ENCODE results near the gene MRPL27. TPM values are rescaled to one million over a fixed set of nuclear protein-coding genes. Genes with fewer than 3 reads are reported as not detected.
"Not testable (repeated sequence)": the region's sequence is repeated elsewhere in the genome, so short reads cannot be mapped to it uniquely, and the experiment has no call there.

Gene MRPL27
- total RNA-seq, 2 experiments from 2014 or later: 55.1 to 58.2 TPM

DNA sequence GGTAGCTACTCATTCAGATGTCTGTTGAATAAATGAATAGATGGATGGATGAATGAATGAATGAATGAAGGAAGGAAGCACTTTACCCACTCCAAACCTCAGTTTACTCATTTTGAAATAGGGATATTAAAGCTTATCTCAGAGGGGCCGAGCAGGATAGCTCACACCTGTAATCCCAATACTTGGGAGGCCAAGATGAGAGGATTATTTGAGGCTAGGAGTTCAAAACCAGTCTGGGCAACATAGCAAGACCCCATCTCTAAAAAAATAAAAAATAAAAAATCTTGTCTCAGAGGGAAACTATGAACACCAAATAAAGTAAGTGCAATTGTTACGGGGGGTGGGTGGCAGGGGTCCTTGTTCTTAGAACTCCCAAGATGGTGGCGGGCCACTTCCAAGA, 25.7 kb upstream of the MRPL27 start:
- not testable (repeated sequence) for H3K27ac Mint-ChIP-seq
- H3K36me3 Mint-ChIP-seq (ENCODE audit: low read depth): peaks cover 14% of the 10 kb centered on the region
- intact Hi-C loops (cut with micrococcal nuclease): loop anchor here (5.0 kb wide), 1 partner anchor 36 kb away; no protein-coding TSS in a partner anchor

DNA sequence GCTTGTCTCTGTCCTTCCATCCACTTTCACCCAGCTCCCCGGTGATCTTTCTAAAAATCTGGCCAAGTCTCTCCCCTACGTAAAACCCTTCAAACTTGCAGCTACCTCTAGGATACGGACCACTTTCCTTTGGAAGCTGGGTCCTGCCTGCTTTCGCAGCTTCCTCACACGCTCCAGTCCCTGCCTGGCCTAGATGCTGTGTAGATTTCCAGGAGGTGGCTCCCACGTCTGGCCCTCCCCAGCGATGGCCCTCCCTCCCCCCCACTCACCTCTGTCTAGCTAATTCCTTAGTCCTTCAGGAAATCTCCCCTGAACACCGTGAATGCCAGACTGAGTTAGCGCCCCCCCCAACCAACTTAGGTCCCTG, 24.9 kb upstream of the MRPL27 start:
- Mint-ChIP-seq H3K27me3 (ENCODE audit: low read depth) (no peaks in the 10 kb centered on the region), H3K4me3 (peak overlapping the region; percentile 92), H3K36me3 (ENCODE audit: low read depth) (peaks cover 21% of the 10 kb centered on the region), H3K27ac (peak overlapping the region; percentile 28), H3K9me3 (peaks cover 3% of the 10 kb centered on the region), H3K4me1 (ENCODE audit: low read depth) (peaks cover 32% of the 10 kb centered on the region)
- intact Hi-C loops (cut with micrococcal nuclease): loop anchor here (1.0 to 5.0 kb wide), 4 partner anchors 25 to 81 kb away; partner anchors contain the start of genes ACSF2, EME1 and MRPL27
- no peak for DNase-seq
- CTCF ChIA-PET: interaction anchor here (0.7 to 4.5 kb wide), 29 partner anchors 9 to 388 kb away, joined by 3 to 56 read pairs (median 5); partner anchors contain the start of genes ACSF2, CACNA1G, EME1 and MRPL27

More for the DNA sequence above, 25.7 kb upstream of the MRPL27 start:
- peaks cover 30% of the 10 kb centered on the region for H3K4me1 Mint-ChIP-seq (ENCODE audit: low read depth)
- H3K9me3 Mint-ChIP-seq; H3K27me3 Mint-ChIP-seq (ENCODE audit: low read depth); H3K4me3 Mint-ChIP-seq; DNase-seq: not testable (repeated sequence)
- CTCF ChIA-PET: interaction anchor here (1.0 to 4.5 kb wide), 10 partner anchors 9 to 92 kb away, joined by 3 to 56 read pairs (median 9); partner anchors contain the start of gene RSAD1

DNA sequence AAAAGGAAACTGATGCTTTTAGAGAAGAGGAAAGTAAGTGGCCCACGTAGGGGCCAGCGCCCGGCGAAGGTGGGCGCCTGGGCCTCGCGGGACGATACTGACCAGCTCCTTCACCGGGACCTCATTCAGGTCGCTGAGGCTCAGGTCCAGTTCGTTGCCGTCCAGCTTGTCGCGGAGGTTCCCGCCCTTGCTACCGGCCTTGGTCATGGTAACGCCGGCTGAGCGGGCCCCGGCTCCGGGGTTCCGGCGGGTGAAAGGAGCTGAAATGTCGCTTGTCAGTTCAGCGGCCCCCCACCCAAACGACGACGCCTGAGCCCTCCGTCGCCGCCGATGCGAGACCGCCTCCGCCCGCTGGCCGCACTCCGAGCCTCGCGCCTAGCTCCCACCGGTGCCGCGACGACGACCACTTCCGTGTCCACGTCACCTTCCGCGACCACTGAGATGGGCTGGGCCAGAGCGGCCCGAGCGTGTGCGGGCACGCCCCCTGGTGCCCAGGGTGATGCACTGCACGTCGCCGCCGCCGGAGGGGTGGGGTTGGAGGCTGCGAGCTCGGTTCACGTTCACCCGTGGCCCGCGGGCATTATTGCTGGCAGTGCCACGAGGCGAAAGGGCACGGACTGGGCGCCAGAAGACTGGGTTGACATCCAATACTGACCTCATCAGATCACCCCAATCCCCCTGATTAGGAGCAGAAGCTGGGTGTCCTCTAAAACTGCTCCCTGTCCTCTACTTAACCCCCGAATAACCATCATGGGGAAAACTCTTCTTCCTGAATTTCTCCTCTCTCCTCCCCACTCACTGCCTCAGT, 24.3 kb upstream of the MRPL27 start, which contains the start of gene LRRC59:
LRRC59 (minus strand) TSS at position 413 of the 808 bp plus-strand sequence; CDS start at position 207, 206 bp downstream.
- H3K4me1 Mint-ChIP-seq (ENCODE audit: low read depth): peaks cover 32% of the 10 kb centered on the region
- H3K36me3 Mint-ChIP-seq (ENCODE audit: low read depth): peaks cover 21% of the 10 kb centered on the region
- intact Hi-C loops (cut with micrococcal nuclease): loop anchor here (1.0 to 5.0 kb wide), 4 partner anchors 24 to 82 kb away; partner anchors contain the start of genes ACSF2, EME1 and MRPL27
- H3K4me3 Mint-ChIP-seq: peak within 1 kb of the TSS; percentile 92
- peak within 1 kb of the TSS; percentile 79 for H3K27ac Mint-ChIP-seq
- H3K27me3 Mint-ChIP-seq (ENCODE audit: low read depth): no peaks in the 10 kb centered on the region
- DNase-seq: peak; percentile 92
- CTCF ChIA-PET: interaction anchor here (0.6 to 4.5 kb wide), 31 partner anchors 8 to 389 kb away, joined by 3 to 56 read pairs (median 5); partner anchors contain the start of genes ACSF2, CACNA1G, EME1 and MRPL27
- H3K9me3 Mint-ChIP-seq: peaks cover 3% of the 10 kb centered on the region

DNA sequence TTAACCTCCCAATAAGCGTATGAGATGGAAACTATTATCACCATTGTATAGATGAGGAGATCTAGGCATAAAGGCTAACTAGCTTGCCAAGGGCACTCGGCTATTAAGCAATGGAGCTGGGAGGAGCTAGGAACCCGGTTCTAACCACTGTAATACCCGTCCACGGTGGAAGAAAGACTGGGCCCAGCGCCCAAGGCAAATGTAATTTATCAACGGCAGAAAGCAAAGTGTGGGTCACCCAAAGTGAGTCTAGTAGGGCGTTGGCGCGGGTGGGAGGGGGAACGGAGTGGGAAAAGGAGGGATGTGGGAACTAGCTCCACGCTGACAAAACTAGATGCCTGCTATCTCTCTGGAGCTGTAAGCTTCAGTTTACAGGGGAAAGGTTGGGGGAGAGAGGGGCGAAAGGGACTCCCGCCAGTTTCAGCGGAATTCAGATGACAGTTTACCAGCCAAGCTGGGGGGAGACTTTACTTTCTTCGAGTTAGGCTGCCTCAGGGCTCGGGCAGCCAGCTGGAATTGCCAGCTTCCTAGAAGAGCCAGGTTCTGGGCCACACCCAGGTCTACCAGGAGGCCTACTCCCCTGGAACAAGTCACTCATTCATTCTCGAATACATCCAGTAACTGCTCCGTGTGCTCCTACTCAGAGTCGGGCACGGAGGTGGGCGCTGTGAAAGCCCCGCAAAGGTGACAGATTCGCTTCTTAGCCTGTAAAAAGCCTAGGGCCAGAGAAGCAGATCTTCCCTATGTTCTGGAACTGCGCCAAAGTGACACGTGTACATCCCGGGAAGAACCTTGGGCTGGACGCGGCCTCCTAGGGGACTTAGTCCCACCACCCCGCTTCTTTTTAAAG, 23.5 kb upstream of the MRPL27 start:
- Mint-ChIP-seq H3K9me3 (peaks cover 3% of the 10 kb centered on the region), H3K4me1 (ENCODE audit: low read depth) (peaks cover 32% of the 10 kb centered on the region), H3K27ac (peak overlapping the region; percentile 79), H3K27me3 (ENCODE audit: low read depth) (no peaks in the 10 kb centered on the region), H3K36me3 (ENCODE audit: low read depth) (peaks cover 24% of the 10 kb centered on the region), H3K4me3 (peak overlapping the region; percentile 92)
- intact Hi-C loops (cut with micrococcal nuclease): loop anchor here (1.0 to 5.0 kb wide), 4 partner anchors 23 to 83 kb away; partner anchors contain the start of genes ACSF2, EME1 and MRPL27
- CTCF ChIA-PET: interaction anchor here (0.5 to 4.5 kb wide), 26 partner anchors 8 to 896 kb away, joined by 3 to 56 read pairs (median 6); partner anchors contain the start of genes ACSF2, CACNA1G, EME1 and MRPL27
- peak; percentile 35 for DNase-seq

DNA sequence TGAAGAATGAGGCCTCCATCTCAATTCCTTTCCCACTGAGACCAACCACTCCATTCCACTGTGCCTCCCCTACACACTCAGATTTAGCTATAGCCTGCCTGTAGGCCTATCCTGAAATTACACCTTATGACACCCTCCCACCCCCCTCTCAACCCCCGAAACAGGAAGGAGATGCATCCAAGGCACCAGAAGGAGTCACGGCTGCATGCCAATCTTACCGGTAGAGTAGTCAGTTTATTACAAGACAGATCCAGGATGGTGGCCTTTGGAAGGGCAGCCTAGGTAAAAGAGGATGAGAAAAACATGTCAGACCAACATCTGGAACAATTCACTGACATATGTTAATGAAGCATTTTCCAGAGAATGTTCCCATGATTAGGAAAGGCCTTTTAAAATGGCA, 21.7 kb upstream of the MRPL27 start:
- peak overlapping the region; percentile 29 for H3K4me3 Mint-ChIP-seq
- H3K27ac Mint-ChIP-seq: no peak overlapping the region
- no peaks in the 10 kb centered on the region for H3K27me3 Mint-ChIP-seq (ENCODE audit: low read depth)
- CTCF ChIA-PET: no interaction called here
- H3K36me3 Mint-ChIP-seq (ENCODE audit: low read depth): peaks cover 28% of the 10 kb centered on the region
- intact Hi-C loops (cut with micrococcal nuclease): loop anchor here (5.0 kb wide), 1 partner anchor 32 kb away; no protein-coding TSS in a partner anchor
- no peak for DNase-seq
- H3K9me3 Mint-ChIP-seq: peaks cover under 1% of the 10 kb centered on the region
- H3K4me1 Mint-ChIP-seq (ENCODE audit: low read depth): peaks cover 32% of the 10 kb centered on the region

DNA sequence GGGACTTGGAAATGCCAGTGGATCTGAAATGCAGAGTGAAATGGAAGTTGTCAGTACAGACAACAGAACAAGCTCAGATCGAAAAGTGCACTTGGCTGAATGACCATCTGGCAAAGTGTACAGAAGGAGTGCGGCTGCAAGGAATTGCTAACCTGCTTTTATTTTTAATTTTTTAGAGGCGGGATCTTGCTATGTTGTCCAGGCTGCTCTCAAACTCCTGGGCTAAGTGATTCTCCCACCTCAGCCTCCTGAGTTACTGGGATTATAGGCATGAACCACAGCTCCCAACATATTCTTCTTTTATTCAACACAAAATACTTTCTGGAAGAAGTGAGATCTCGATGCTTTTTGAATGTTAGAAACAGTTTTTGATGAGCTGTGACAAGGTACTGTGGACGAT, 20.7 kb upstream of the MRPL27 start:
- H3K36me3 Mint-ChIP-seq (ENCODE audit: low read depth): peaks cover 30% of the 10 kb centered on the region
- no peak overlapping the region for H3K4me3 Mint-ChIP-seq
- CTCF ChIA-PET: interaction anchor here (4.3 kb wide), 1 partner anchor 32 kb away, joined by 19 read pairs; no protein-coding TSS in a partner anchor

DNA sequence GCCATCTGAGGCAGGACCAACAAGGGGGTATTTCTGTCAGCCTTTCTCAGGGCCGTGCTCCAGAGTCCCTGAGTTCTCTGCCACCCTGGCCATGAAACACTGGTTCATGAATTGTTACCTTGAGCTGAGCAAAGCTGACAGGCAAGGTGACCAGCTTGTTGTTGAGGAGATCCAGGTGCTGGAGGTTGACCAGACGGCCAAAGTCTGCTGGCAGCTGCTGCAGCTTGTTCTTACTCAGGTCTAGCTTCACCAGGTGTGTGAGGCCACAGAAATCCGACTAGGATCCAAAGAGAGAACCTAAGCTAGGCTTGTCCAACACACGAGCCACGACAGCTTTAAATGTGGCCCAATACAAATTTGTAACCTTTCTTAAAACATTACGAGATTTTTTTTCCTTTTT, 19.6 kb upstream of the MRPL27 start:
- Mint-ChIP-seq H3K27me3 (ENCODE audit: low read depth) (no peaks in the 10 kb centered on the region), H3K36me3 (ENCODE audit: low read depth) (peaks cover 39% of the 10 kb centered on the region), H3K4me1 (ENCODE audit: low read depth) (peaks cover 29% of the 10 kb centered on the region), H3K9me3 (no peaks in the 10 kb centered on the region), H3K4me3 (no peak overlapping the region), H3K27ac (no peak overlapping the region)
- DNase-seq: no peak
- CTCF ChIA-PET: interaction anchor here (4.3 kb wide), 1 partner anchor 31 kb away, joined by 19 read pairs; no protein-coding TSS in a partner anchor
- intact Hi-C loops (cut with micrococcal nuclease): no loop called here

More for the DNA sequence above, 20.7 kb upstream of the MRPL27 start:
- intact Hi-C loops (cut with micrococcal nuclease): no loop called here
- Mint-ChIP-seq H3K27ac (no peak overlapping the region), H3K27me3 (ENCODE audit: low read depth) (no peaks in the 10 kb centered on the region), H3K4me1 (ENCODE audit: low read depth) (peaks cover 32% of the 10 kb centered on the region), H3K9me3 (no peaks in the 10 kb centered on the region)
- DNase-seq: no peak

DNA sequence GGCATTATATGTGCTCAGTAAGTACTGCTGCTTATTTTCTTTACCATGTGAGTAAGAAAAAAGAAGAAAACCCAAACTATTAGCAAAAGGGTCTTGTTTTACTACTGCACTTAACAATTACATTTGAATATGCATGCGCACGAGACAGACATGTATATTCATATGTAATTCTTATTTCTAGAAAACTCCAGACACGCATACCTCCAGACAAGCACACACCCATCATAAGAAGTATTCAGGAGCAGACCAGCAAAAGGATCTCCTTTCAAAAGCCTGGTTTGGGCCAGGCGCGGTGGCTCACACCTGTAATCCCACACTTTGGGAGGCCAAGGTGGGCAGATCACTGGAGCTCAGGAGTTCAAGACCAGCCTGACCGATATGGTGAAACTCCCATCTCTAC, 16.6 kb upstream of the MRPL27 start:
- intact Hi-C loops (cut with micrococcal nuclease): no loop called here
- Mint-ChIP-seq H3K27me3 (ENCODE audit: low read depth) (no peaks in the 10 kb centered on the region), H3K9me3 (no peaks in the 10 kb centered on the region), H3K36me3 (ENCODE audit: low read depth) (peaks cover 43% of the 10 kb centered on the region), H3K4me1 (ENCODE audit: low read depth) (peaks cover 7% of the 10 kb centered on the region), H3K4me3 (no peak overlapping the region), H3K27ac (no peak overlapping the region)
- no peak for DNase-seq
- CTCF ChIA-PET: interaction anchor here (1.1 to 4.3 kb wide), 3 partner anchors 8 to 28 kb away, joined by 5 to 19 read pairs (median 11); partner anchors contain the start of gene LRRC59

DNA sequence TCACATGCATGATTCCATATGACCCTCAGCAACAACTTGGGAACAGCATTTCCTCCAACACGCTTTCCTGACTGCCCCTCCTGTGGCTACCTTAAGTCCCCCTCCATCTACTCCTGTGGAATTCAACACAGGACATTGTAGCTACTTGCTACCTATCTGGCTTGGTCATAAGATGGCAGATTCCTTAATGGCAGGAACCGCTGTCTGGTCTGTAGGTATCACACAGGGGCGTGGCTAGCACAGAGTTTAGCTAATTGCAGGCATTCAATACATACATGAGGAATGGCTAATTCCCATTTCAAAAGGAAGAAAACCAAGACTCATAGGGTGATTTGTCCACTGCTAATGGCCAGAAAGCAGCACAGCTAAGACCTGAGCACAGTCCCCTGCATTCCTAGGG, 15.7 kb upstream of the MRPL27 start:
- Mint-ChIP-seq H3K4me1 (ENCODE audit: low read depth) (peaks cover 2% of the 10 kb centered on the region), H3K27me3 (ENCODE audit: low read depth) (no peaks in the 10 kb centered on the region), H3K27ac (no peak overlapping the region), H3K9me3 (no peaks in the 10 kb centered on the region), H3K4me3 (no peak overlapping the region), H3K36me3 (ENCODE audit: low read depth) (peaks cover 41% of the 10 kb centered on the region)
- DNase-seq: no peak
- CTCF ChIA-PET: interaction anchor here (1.1 to 1.9 kb wide), 2 partner anchors 9 to 26 kb away, joined by 5 to 11 read pairs; partner anchors contain the start of gene LRRC59
- intact Hi-C loops (cut with micrococcal nuclease): no loop called here

DNA sequence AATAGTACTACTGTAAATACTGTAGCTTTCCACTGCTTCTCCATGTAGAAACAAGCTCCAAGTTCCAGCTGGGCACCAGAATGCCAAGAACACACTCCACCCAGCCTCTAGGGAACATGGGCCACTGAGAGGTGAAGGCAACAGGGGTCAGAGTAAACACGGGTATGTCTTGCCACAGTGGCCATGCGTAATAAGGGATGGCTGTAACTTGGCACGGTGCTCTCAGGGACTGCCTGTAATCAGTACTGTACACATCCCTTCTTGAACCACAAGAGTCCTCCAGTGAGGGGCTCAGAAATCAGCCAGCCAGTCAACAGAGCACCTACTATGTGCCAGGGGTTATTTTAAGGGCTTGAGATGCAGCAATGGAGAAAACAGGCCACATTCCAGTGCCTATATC, 13.5 kb upstream of the MRPL27 start:
- Mint-ChIP-seq H3K9me3 (no peaks in the 10 kb centered on the region), H3K27me3 (ENCODE audit: low read depth) (no peaks in the 10 kb centered on the region), H3K36me3 (ENCODE audit: low read depth) (peaks cover 40% of the 10 kb centered on the region), H3K27ac (peak overlapping the region; percentile 5), H3K4me3 (no peak overlapping the region), H3K4me1 (ENCODE audit: low read depth) (no peaks in the 10 kb centered on the region)
- intact Hi-C loops (cut with micrococcal nuclease): no loop called here
- DNase-seq: no peak
- CTCF ChIA-PET: interaction anchor here (0.8 kb wide), 1 partner anchor 13 kb away, joined by 4 read pairs; no protein-coding TSS in a partner anchor

DNA sequence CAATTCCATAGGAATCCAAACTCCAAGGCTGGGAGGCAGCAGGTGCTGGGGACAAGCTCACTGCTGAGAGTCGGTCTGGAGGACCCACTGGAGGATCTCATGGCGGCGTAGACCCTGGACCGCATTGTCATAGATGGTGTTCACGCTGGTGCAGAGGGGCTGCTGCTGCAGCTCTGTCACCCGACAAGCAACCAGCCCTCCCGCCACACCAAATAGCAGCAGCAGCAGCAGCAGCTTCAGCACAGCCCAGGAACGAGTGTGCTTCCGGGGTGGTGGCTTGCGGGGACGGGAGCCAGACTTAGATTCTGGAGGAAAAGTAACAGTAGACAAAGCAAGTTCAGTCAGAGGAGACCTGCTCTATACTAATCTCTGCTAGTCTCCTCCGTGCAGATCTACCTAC, 9.9 kb upstream of the MRPL27 start:
- intact Hi-C loops (cut with micrococcal nuclease): no loop called here
- no peaks in the 10 kb centered on the region for H3K9me3 Mint-ChIP-seq
- peaks cover 46% of the 10 kb centered on the region for H3K36me3 Mint-ChIP-seq (ENCODE audit: low read depth)
- no peak overlapping the region for H3K4me3 Mint-ChIP-seq
- no peaks in the 10 kb centered on the region for H3K27me3 Mint-ChIP-seq (ENCODE audit: low read depth)
- CTCF ChIA-PET: interaction anchor here (0.6 to 1.8 kb wide), 2 partner anchors 183 to 213 kb away, joined by 3 to 5 read pairs; no protein-coding TSS in a partner anchor
- no peak overlapping the region for H3K27ac Mint-ChIP-seq
- H3K4me1 Mint-ChIP-seq (ENCODE audit: low read depth): no peaks in the 10 kb centered on the region
- DNase-seq: no peak

Data from activated naive CD4-positive, alpha-beta T cell treated with anti-CD3 and anti-CD28 coated beads for 36 hours (primary cell).